Hematopoietic multipotent progenitor cell treated with erythropoietin and hydrocortisone succinate and interleukin-3 and kit ligand, for 8 days (in vitro differentiated cells): ENCODE measurements around the gene BCL11A.

ENCODE experiments used
- DNase-seq: peaks from one replicate; pipeline ENCODE4 v3.0.0-alpha.2; 2015

Gene BCL11A

DNA sequence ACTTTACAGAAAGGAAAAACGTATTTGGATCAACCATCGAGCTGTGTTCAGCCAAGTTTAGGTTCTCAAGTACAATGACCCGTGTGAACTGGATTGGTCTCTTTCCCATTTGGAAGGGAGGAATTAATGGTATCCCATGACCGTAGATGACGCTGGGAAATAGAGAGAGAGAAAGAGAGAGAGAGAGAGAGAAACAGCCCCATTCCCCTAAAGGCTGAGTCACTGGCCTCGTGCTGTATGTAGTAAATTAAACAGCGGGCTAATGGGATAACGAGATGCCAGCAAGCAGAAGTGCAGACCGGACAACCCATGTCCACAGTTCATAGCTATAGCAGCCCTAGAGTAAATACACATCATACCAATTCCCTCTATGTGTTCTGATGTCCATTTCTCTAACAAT is 99.6 kb downstream of the BCL11A start:
- no peak for DNase-seq

DNA sequence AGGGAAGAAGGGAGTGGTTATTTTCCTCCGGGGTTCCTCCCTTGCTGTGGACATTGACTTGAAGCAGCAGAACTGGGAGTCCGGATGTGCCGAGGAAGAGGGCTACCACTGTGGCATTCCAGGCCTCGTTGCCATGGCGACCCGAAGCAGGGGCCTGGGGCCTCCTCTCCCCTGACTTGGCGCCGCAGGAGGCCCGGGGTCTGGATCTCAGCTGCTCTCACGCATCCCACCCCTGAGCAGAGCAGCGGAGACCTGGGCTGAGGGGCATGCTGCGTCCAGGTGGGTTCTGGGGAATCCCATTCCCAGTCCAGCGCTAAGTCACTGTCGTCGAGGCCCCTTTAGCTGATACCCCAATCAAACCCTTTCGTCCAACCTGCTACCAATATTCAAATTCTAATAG is 100.2 kb downstream of the BCL11A start:
- no peak for DNase-seq

DNA sequence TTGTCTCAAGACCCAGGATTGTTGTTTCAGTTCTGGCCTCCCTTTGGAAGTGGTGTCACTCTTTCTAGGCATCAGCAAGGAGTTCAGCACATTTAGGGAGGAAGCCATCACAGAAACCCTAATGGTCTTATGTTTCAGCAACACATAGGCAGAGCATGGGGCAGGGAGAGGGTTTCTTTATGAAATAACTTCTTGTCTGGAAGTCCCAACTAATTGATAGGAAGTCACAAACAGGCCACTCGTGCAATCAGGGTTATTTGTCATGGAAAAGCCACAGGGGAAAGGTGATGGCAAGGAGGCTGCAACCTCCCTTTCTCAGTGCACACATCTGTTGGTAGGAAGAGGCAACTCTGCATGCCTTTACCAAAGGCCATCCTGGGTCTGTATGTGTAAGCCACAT is 103.0 kb downstream of the BCL11A start:
- no peak for DNase-seq

DNA sequence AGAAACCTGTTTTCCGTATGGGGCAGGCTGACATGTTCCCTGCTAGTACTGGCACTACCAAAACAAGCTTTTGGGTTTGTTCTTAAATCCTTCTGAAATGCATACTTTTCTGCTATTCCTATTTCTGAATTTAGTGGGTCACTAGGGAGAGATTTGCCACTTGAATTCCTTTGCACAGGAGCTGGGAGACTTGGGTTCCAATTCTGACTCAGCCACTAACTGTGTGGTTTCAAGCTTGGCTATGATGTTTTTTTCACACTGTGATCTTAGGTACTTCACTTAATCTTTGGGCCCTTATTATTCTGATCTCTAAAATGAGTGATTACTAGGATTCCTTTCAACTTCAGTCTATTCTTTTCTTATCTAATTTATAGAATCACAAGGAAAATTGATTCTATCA is 105.5 kb downstream of the BCL11A start:
- no peak for DNase-seq

DNA sequence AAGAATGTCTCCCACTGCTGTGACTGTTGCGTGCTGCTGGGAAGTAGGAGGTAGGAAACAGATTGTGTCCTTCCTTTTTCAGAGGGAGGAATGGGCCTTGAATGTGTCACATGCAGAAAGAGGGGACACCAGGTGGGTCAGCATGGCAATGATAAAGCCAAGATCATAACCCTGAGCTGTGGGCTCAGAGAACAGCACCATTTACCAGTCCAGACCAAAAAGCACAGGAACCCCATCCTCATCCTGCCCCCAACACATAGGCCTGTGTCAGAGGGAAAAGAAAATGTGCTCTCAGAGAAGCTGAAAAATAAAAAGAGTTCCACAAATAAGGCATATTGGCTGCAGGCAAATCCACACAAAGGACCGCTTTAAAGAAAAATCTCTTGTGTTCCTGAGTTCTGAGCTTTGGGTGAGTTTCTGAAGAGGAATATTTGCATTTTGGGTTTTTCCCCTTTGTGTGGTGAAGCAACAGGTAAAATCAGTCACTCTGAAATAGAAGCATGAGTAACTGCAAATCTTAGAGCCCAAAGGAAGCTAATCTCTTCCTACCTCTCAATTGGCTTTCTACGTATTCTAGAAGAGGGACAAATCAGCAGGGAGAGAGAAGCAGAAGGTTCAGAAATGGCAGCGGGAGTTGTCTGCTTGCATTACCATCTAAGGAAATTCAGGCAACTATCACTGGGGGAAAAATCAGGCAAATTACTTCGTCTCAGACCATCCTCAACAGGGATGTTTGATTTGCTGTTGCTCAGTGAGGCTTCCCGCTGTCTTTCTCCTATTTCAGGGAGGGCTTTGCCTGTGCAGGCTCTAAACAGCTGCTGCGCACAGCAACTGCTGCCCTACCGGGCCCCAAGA is 106.8 kb downstream of the BCL11A start:
- DNase-seq = no peak

DNA sequence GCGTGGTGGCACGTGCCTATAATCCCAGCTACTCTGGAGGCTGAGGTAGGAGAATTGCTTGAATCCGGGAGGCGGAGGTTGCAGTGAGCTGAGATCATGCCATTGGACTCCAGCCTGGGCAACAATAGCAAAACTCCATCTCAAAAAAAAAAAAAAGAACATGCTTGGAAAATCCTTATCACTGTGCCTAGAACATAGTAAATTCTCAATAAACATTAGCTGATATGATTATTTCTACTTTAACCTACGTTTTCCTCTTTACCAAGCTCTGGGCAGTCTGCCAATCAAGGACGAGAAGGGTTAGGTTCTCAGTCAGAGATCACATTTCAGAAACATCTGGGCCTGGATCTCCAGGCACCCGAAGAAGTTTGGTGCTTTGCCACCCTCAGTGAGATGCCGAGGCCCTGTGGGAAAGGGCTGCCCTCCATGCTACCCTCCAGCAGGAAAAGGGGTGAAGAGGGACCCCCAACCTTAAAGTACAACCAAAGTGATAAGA is 107.7 kb downstream of the BCL11A start:
- peak; percentile 59 for DNase-seq

DNA sequence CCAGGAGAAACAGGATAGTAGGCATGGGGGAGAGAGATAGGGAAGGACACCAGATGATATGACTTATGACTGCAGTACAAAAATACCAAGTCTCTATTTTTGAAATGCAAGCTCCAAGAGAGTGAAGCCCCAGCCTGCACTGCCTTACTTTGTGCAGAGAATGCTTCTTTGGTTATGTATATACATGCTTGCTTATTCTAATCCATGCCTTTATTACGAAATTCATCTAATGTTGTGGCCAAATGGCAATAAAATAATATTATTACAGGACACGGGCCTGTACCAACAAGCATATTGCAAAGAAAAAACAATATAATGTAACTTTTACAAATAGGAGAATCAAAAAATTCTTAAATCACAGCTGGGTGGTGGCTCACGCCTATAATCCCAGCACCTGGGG is 110.8 kb downstream of the BCL11A start:
- DNase-seq = no peak

DNA sequence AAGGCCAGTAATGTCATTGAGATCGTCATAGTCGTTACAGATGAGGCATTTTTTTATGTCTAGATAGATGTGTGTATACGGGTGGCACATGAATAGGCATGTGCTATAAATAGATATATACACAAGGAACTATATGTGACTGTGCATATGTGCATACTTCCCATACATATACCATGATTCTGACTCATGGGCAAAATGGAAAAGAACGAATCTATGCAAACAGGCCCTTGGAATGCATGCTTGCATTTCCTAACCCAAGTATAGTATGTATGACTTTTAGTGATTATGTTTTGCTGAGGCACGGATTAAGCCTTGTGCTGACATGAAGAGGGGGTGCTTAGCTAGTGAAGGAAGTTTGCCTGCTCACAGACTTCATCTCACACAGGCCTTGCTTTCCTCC is 111.7 kb downstream of the BCL11A start:
- DNase-seq = no peak

DNA sequence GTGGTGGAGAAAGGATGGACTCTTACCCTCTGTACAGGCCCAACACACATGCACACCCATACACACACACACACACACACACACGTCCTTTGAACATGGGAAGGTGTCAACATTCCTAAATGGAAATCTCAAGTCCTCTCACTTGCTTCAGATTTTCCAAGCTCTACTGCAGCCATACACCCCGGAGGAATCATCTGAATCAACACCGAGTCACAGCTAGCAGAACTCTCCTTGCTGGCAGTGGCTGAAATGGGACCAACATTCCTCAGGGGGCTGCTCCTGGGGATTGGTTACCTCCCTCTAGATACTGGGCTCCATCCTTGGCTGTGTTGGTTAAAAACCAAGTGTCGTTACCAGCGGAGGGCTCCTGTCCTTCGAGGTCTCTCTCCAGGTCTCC is 112.7 kb downstream of the BCL11A start:
- DNase-seq = no peak

DNA sequence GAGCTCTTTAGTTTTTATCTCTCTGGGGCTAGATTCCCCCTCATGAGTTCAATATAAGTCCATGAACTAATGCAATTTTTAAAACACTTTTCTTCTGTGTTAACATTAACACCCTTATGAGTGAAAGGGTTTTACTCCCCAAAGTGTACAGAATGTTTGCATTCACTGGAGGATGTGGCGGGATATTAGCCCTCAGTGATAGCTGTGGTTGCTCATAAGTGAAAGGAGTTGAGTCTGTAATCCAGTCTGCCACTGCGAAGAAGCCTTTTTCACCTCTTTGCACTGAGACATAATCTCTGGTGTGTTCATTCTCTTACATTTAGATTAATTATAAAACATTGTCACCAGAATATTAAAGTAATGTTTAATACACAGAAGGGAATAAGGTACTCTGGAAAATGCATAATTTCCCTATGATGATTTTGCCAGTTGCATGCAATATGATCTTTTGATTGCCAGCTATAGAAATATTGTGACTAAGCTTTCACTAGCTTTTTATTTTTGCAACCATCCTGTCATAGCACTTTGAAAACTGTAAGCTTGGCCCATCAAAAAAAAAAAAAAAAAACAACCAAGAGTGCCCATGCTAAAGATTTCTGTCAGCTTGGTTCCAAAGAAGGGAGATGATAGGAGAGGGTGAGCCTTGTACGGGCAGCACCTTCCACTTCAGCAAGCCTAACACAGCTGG is 113.2 kb downstream of the BCL11A start:
- no peak for DNase-seq

DNA sequence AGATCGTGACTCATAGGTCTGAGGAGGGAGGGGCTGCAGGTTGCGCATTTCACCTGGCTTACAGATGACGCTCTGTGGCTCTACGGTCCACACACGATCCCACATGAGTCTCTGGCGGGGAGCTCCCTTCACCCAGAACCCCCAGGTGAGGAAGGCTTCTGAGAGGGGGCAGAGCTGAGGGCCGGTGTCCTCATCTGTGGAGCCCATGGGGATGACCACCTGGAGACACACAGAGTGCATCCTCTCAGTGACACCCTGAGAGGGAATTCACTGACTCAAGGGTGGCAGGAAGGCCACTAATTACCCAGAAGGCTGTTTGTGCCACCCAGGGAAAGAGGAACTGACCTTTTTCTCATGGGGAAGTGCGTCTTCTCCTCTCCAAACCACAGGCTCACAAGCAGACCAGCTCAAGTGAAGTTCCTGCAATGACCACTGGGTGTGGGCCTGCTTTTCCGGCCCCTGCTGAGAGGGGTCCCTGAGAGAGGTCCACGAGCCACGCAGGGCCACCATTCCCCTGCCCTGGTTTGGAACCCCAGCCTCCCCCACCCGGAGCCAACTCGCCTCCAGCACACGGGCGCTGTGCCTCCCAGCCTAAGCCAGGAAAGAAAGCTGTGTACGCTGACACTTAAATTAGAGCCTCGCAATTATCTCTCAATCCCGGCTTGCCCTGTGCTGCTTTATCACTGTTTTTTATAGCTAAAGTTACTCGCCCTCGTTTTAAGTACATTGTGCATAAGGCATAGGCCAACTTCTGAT is 114.1 kb downstream of the BCL11A start:
- peak; percentile 75 for DNase-seq

DNA sequence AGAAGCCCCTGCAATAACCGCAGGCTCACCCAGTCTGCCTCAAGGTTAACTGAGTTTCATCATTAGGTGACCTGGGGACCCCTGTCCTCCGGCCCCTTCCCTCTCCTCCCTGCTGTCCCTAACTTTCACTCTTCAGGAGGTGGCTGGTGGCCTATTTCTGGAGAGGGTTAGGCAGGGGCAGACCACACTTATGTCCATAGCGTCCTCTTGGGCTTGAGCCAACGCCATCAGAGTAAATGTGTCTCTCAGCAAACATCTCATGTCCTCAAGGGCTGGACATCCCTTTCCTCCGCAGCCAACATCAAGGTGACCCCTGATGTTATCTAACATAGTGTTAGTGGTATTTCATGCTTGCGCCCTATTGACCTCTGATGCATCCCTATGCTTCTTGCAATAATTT is 114.8 kb downstream of the BCL11A start:
- DNase-seq = no peak

DNA sequence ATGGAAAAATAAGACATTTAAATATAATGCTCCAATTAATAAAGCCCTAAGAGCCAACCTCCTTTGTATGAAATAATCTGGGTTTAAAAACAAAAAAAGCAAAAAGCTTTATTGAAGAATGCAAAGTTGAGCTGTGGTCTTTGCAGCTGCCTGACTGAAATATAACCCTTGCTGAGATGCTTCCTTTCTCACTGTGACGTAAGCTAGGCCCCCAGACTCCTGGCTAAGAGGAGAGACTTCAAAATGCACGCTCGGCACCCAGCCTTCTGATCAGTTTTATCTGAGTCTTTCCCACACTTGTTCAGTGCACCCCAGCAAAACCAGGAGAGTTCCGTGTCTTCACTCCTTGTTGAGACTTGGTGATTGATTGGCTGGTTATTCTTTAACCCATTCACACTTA is 115.3 kb downstream of the BCL11A start:
- DNase-seq = no peak

DNA sequence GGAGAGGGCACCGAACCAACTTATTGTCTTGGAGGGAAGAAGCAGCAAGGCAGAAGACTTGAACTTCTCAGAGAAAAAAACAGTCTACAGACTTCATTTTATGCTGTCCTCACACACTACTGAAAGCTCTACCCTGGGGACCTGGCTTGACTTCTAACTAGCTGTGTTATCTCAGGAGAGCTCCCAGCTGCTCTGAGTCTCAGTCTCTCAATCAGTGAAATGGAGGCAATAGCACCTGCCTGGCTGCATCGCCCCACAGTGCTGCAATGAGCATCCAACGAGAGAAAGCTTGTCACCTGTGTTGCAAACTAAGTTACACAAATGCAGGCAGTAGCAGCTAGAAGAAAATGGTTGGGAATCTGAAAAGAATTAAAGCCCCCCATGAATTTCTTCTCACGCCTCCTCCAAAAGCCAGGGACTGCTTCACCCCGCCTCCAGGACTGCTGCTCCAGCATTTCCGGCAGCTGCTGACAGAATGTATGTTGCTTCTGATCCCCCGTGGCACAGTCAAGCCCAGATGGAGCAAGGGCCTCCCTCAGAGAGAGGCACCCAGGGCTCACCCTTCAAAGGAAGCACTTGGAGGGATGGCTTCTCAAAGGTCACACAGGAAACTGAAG is 116.3 kb downstream of the BCL11A start:
- DNase-seq = no peak

DNA sequence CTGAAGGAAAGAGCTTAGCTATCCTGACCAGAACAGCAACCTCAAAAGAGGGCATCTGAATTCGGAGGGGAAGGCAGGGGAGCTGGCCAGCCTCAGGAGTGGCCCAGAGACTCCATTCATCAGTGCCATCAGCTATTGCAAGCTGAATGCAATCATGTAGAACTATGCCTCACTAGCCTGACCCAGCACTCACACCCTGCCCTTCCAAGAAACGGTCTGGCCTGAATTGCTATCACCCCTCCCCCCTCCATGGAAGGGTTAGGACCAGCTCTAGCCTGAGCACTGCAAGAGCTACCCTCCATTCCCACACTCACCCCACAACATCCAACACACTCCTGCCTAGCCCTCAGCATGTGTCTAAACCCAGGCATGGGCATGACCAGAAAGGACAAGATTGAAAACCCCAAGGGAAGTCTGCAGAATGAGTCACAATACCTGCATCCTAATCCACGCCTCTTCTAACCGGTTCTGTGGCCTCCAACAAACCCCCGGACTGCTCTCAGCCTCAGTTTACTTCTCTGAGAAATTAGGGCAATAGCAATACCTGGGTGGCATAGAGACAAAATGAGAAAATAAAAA is 120.3 kb downstream of the BCL11A start:
- no peak for DNase-seq

DNA sequence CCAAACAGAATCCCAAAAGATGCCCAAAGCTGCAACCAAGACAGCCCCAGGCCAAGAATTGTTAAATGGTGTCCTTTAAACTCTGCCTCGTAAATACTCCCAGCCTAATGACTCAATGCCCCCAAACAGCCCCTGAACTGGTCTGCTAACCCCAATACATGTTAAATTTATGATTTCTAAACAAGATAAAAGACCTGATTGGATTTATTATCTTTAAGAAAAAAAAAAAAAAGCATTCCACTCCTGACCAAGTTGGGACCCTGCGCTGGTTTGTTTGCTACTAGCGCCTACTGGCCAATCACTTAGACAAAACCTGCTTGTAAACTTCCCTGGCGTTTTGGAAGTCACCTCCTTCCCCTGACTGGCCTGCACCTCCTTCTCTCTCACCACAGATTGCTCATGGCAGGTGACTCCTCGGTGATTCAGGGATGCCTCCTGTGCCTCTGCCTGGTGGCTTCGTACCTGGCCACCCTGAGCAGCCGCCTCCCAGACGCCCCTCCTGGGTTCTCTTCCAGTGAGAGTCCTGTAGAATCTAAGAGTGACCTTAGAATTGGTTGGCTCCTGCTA is 121.3 kb downstream of the BCL11A start:
- no peak for DNase-seq

DNA sequence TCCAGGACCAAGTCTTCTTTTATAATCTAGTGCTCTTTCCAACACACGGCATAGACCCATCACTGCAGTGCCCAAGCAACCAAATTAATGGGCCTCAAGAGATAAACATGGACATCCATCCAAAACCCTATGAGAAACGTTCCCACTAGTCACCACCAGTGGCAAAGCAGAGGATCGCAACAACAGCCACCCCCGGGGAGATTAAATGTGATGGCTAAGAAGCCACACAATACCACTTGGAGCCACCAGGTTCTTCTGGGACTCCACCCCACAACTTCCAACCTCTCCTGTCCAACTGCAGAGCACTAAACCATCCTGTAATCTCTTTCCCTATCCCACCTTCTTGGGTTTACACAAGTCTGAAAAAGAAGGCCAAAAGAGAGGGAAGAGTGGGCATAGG is 123.8 kb downstream of the BCL11A start:
- DNase-seq = no peak

DNA sequence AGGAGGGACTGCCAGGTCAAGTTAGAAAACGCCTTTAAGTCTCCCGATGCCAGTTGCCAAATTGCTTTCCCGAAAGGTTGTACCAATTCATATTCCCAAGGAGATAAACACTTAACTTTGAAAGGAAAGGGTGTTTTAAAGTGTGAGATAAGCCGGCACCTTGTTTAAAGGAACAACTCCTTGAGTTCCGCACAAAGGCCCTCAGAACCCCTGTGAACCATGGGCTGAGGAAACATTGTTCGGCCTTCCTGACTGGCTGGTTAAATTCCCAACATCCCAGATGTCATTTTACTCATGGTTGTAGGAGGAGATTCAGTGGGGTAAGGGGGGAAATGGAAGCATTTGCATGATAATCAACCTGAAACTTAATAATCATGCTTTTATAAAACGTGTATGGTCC is 126.6 kb downstream of the BCL11A start:
- no peak for DNase-seq

DNA sequence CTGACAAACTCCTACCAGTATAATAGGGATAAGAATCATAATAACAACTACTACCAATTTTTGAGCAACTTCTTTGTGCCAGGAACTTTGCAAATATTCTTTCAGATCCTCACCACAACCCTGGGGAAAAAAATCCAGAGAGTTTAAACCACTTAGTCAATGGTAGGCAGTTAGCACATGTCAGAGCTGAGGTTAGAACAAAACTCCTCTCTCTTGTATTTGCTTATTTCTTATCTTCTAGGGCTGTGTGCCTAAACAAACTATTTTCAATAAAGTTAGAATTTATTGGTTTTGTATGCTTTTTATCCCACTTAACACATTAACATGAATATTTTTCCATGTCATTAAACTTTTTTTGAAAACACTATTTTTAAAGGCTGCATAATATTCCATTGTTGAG is 127.1 kb downstream of the BCL11A start:
- no peak for DNase-seq

DNA sequence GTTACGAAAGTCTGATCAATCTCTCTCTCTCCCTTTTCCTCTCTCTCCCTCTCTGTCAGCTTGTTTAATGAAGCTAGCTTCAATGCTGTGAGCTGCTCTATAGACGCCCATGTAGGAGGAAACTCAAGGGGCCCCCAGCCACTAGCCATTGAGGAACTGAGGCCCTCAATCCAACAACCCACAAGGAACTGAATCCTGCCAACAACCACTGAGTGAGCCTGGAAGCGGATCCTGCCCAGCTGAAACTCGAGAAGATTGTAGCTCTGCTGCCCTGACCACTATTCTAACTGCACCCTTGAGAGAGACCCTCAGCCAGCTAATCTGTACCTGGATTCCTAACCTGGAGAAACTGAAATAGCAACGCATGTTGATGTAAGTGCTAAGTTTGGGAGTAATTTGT is 129.2 kb downstream of the BCL11A start:
- DNase-seq = no peak

DNA sequence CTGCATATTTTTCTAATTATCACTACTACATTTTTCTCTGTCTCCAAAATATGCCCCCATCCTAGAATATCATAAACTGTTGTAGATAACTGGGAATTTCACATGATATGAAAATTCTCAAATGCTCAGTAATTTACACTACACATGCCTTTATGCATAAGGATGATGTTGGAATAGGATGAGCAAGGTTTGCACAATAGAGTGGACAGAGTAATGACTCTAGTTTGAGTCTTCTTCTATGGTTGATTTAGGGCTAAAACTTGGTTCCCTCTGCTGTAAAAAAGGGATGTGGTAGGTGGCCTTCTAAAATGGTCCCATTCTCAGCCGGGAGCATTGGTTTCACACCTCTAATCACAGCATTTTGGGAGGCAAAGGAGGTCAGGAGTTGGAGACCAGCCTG is 129.9 kb downstream of the BCL11A start:
- no peak for DNase-seq

DNA sequence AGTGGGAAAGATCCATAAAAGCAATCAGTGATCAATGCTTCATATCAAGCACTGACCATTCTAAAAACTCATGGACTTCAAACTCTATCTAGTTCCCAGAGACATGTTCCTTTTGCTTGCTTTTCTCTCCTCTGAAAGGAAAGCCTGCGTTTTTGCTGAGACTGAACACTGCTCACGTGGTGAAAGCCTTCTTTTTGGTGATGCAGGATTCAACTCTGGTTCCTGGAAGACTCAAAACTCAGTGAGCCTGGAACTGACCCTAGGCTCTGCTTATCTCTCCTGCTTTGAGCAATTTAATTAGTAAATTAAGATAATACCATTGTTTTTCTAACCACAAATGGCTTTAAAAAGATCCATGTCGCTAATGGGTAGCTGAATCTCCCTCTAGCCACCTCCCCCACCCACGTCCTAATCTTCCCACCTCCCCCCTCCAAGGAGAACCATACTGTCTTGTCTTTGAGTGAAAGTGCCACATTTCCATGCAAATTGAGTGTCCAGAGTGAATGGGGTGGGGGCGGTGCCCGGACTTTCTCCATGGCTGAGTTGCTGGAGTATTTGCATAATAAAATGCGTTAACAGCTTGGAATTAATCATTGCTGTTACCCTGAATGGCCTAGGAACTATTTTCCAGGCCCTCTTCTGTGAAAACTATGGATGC is 130.5 kb downstream of the BCL11A start:
- no peak for DNase-seq
